Astrocyte (in vitro differentiated cells and primary cell): ENCODE measurements around the gene DTNA. TPM values are rescaled to one million over a fixed set of nuclear protein-coding genes. Genes with fewer than 3 reads are reported as not detected.

Experiments used
- DNase-seq: peaks from one replicate; pipeline ENCODE4 v3.0.0-alpha.2; 2010; ENCODE audit warnings: low read depth
- FAIRE-seq: peaks from 2 replicates; lab custom pipeline; 2011; peaks lifted over from hg19 to GRCh38; lab: Jason Lieb, UNC
- H2AFZ ChIP-seq: 2 replicates; pipeline ENCODE4 v1.6.0; 2012; ENCODE audit warnings: low read depth, low read length, inconsistent platforms
- H3K27ac ChIP-seq: 2 replicates; pipeline ENCODE4 v1.5.1; 2011; ENCODE audit warnings: low read depth, low read length, inconsistent platforms
- H3K27me3 ChIP-seq: 2 replicates; pipeline ENCODE4 v1.6.0; 2011; ENCODE audit warnings: low read length, inconsistent platforms; ENCODE audit not compliant: insufficient read depth
- H3K36me3 ChIP-seq: 2 replicates; pipeline ENCODE4 v1.5.1; 2011; ENCODE audit warnings: low read length, inconsistent platforms; ENCODE audit not compliant: insufficient read depth
- H3K4me1 ChIP-seq: 2 replicates; pipeline ENCODE4 v1.5.1; 2011; ENCODE audit warnings: low read length, inconsistent platforms; ENCODE audit not compliant: insufficient read depth
- H3K4me2 ChIP-seq: 2 replicates; pipeline ENCODE4 v1.6.0; 2012; ENCODE audit warnings: low read length, inconsistent platforms
- H3K4me3 ChIP-seq: 2 replicates; pipeline ENCODE4 v1.5.1; 2011; ENCODE audit warnings: low read depth, mild to moderate bottlenecking, low read length, inconsistent platforms; ENCODE audit not compliant: insufficient read depth
- H3K79me2 ChIP-seq: 2 replicates; pipeline ENCODE4 v1.6.0; 2012; ENCODE audit warnings: mild to moderate bottlenecking, low read length, inconsistent platforms; ENCODE audit not compliant: insufficient read depth
- H3K9ac ChIP-seq: 2 replicates; pipeline ENCODE4 v1.6.0; 2012; ENCODE audit warnings: mild to moderate bottlenecking, low read length, inconsistent platforms
- H3K9me3 ChIP-seq: 2 replicates; pipeline ENCODE4 v1.5.1; 2012; ENCODE audit warnings: low read depth, mild to moderate bottlenecking, low read length, inconsistent platforms; ENCODE audit not compliant: insufficient read depth
- H4K20me1 ChIP-seq: 2 replicates; pipeline ENCODE4 v1.6.0; 2012; ENCODE audit warnings: low read length, inconsistent platforms; ENCODE audit not compliant: insufficient read depth
- H3K27ac Mint-ChIP-seq: one replicate; pipeline ENCODE4 v1.8.0; 2021; ENCODE audit warnings: mild to moderate bottlenecking, mixed read lengths; ENCODE audit not compliant: unreplicated experiment
- H3K27me3 Mint-ChIP-seq: one replicate; pipeline ENCODE4 v1.8.0; 2021; ENCODE audit warnings: low read depth, mixed read lengths; ENCODE audit not compliant: unreplicated experiment
- H3K36me3 Mint-ChIP-seq: one replicate; pipeline ENCODE4 v1.8.0; 2021; ENCODE audit warnings: low read depth, mixed read lengths; ENCODE audit not compliant: unreplicated experiment
- H3K4me1 Mint-ChIP-seq: one replicate; pipeline ENCODE4 v1.8.0; 2021; ENCODE audit warnings: low read depth, mixed read lengths; ENCODE audit not compliant: unreplicated experiment
- H3K4me3 Mint-ChIP-seq: one replicate; pipeline ENCODE4 v1.8.0; 2021; ENCODE audit warnings: mild to moderate bottlenecking, moderate library complexity, mixed read lengths; ENCODE audit not compliant: unreplicated experiment
- H3K9me3 Mint-ChIP-seq: one replicate; pipeline ENCODE4 v1.8.0; 2021; ENCODE audit warnings: mild to moderate bottlenecking, mixed read lengths; ENCODE audit not compliant: unreplicated experiment
- CTCF ChIP-seq: IDR thresholded peaks from 2 replicates; pipeline ENCODE4 v1.5.1; 2011; ENCODE audit warnings: low read depth, mild to moderate bottlenecking, inconsistent platforms, low read length, moderate library complexity; ENCODE audit not compliant: insufficient read depth
- EZH2 ChIP-seq: IDR thresholded peaks from 2 replicates; pipeline ENCODE4 v1.6.1; 2012; ENCODE audit warnings: mild to moderate bottlenecking, low read length, inconsistent platforms; ENCODE audit not compliant: insufficient read depth
- total RNA-seq: library from RNA; stranded (reverse); gene quantifications from 2 replicates; pipeline ENCODE4 v1.2.1, GENCODE V29; 2021

The DTNA gene
- total RNA-seq, 1 donor from 2014 or later: 41.1 TPM

GRCh38 chr18:34890486-34891085, 180.5 kb downstream of the DTNA start:
- no peak overlapping the region for H3K27ac Mint-ChIP-seq
- no peak for TF ChIP-seq EZH2
- TF ChIP-seq CTCF: no peak
- FAIRE-seq: no peak

GRCh38 chr18:34892379-34892778, 182.3 kb downstream of the DTNA start:
- no peaks in the 10 kb centered on the region for H3K27me3 Mint-ChIP-seq

More at GRCh38 chr18:34890486-34891085, 180.5 kb downstream of the DTNA start:
- Histone ChIP-seq H3K9ac (no peak overlapping the region), H4K20me1 (no peaks in the 10 kb centered on the region), H2AFZ (no peak overlapping the region), H3K9me3 (no peaks in the 10 kb centered on the region), H3K4me3 (no peak overlapping the region), H3K27me3 (no peaks in the 10 kb centered on the region), H3K4me2 (no peak overlapping the region), H3K36me3 (no peaks in the 10 kb centered on the region), H3K27ac (no peak overlapping the region), H3K79me2 (no peaks in the 10 kb centered on the region), H3K4me1 (no peaks in the 10 kb centered on the region)
- H3K36me3 Mint-ChIP-seq: peaks cover 30% of the 10 kb centered on the region
- H3K4me3 Mint-ChIP-seq: no peak overlapping the region
- H3K27me3 Mint-ChIP-seq: no peaks in the 10 kb centered on the region
- peaks cover 20% of the 10 kb centered on the region for H3K9me3 Mint-ChIP-seq
- DNase-seq: no peak
- no peaks in the 10 kb centered on the region for H3K4me1 Mint-ChIP-seq

More at GRCh38 chr18:34892379-34892778, 182.3 kb downstream of the DTNA start:
- Histone ChIP-seq H3K36me3 (no peaks in the 10 kb centered on the region), H3K79me2 (no peaks in the 10 kb centered on the region), H3K4me1 (no peaks in the 10 kb centered on the region), H3K9ac (no peak overlapping the region), H3K27me3 (no peaks in the 10 kb centered on the region), H2AFZ (no peak overlapping the region), H3K9me3 (no peaks in the 10 kb centered on the region), H3K4me3 (no peak overlapping the region), H4K20me1 (no peaks in the 10 kb centered on the region), H3K4me2 (no peak overlapping the region), H3K27ac (no peak overlapping the region)
- Mint-ChIP-seq H3K27ac (no peak overlapping the region), H3K9me3 (peaks cover 26% of the 10 kb centered on the region), H3K36me3 (peaks cover 30% of the 10 kb centered on the region), H3K4me1 (no peaks in the 10 kb centered on the region), H3K4me3 (no peak overlapping the region)
- no peak for DNase-seq
- TF ChIP-seq EZH2: no peak
- no peak for TF ChIP-seq CTCF
- no peak for FAIRE-seq
